GM21825 (cell line): Measurements from ENCODE around the gene SIKE1.
A peak's percentile ranks its signal among the peaks of the same experiment; 100 is the strongest.
"Not testable (repeated sequence)": the region's sequence is repeated elsewhere in the genome, so short reads cannot be mapped to it uniquely, and the experiment has no call there.

Experiments used
- ATAC-seq: cut with Tn5 transposase; IDR thresholded peaks from one replicate; pipeline ENCODE4 v1.9.1; 2021; ENCODE audit warnings: mild to moderate bottlenecking, moderate library complexity; ENCODE audit not compliant: unreplicated experiment

Gene SIKE1

GRCh38 chr1:114756009-114756892 is 24.2 kb downstream of the SIKE1 start:
- peak; percentile 35 for ATAC-seq

GRCh38 chr1:114755006-114755931 is 25.2 kb downstream of the SIKE1 start:
- no peak for ATAC-seq

- ATAC-seq = not testable (repeated sequence)
Measured at GRCh38 chr1:114753702-114754101, 26.8 kb downstream of the SIKE1 start.

- ATAC-seq = no peak
Measured at GRCh38 chr1:114753143-114753542, 27.3 kb downstream of the SIKE1 start.

GRCh38 chr1:114750780-114751179 is 29.7 kb downstream of the SIKE1 start:
- ATAC-seq = no peak

- ATAC-seq = no peak
Measured at GRCh38 chr1:114749835-114750234, 30.6 kb downstream of the SIKE1 start.

GRCh38 chr1:114746450-114747121 is 33.9 kb downstream of the SIKE1 start:
- no peak for ATAC-seq

GRCh38 chr1:114745291-114745690 is 35.2 kb downstream of the SIKE1 start:
- ATAC-seq = no peak

GRCh38 chr1:114741963-114742746 is 38.3 kb downstream of the SIKE1 start:
- ATAC-seq = no peak

GRCh38 chr1:114740331-114740730 is 40.2 kb downstream of the SIKE1 start:
- ATAC-seq = no peak

- no peak for ATAC-seq
Measured at GRCh38 chr1:114737314-114737849, 43.1 kb downstream of the SIKE1 start.

GRCh38 chr1:114735479-114735878 is 45.0 kb downstream of the SIKE1 start:
- ATAC-seq = no peak

- ATAC-seq = no peak
Measured at GRCh38 chr1:114729782-114730181, 50.7 kb downstream of the SIKE1 start.

GRCh38 chr1:114728553-114728952 is 51.9 kb downstream of the SIKE1 start:
- ATAC-seq = no peak

GRCh38 chr1:114725230-114725629 is 55.3 kb downstream of the SIKE1 start:
- no peak for ATAC-seq

GRCh38 chr1:114723915-114724314 is 56.6 kb downstream of the SIKE1 start:
- ATAC-seq = no peak

- ATAC-seq = no peak
Measured at GRCh38 chr1:114723457-114723856, 57.0 kb downstream of the SIKE1 start.

GRCh38 chr1:114720492-114720891 is 60.0 kb downstream of the SIKE1 start:
- ATAC-seq = no peak
